Osteoblast (primary cell): ENCODE measurements around the gene DOK7. TPM values are rescaled to one million over a fixed set of nuclear protein-coding genes. Genes with fewer than 3 reads are reported as not detected.

Source experiments
- DNase-seq: peaks from one replicate; pipeline ENCODE4 v3.0.0; 2011; ENCODE audit warnings: low spot score, mixed read lengths; ENCODE audit not compliant: insufficient read length; ENCODE audit errors: missing footprints
- H2AFZ ChIP-seq: 2 replicates; pipeline ENCODE4 v1.6.0; 2011; ENCODE audit warnings: mild to moderate bottlenecking, low read length
- H3K27ac ChIP-seq: 2 replicates; pipeline ENCODE4 v1.5.1; 2011; ENCODE audit warnings: mild to moderate bottlenecking, low read depth, low read length, moderate library complexity
- H3K27me3 ChIP-seq: 2 replicates; pipeline ENCODE4 v1.6.0; 2012; ENCODE audit warnings: mild to moderate bottlenecking, control low read depth, inconsistent platforms, low read length, moderate library complexity; ENCODE audit not compliant: insufficient read depth
- H3K36me3 ChIP-seq: 2 replicates; pipeline ENCODE4 v1.5.1; 2011; ENCODE audit warnings: mild to moderate bottlenecking, low read length, control low read depth, moderate library complexity; ENCODE audit not compliant: insufficient read depth
- H3K4me1 ChIP-seq: 2 replicates; pipeline ENCODE4 v1.5.1; 2011; ENCODE audit warnings: mild to moderate bottlenecking, low read length, control low read depth, moderate library complexity; ENCODE audit not compliant: insufficient read depth
- H3K4me2 ChIP-seq: 2 replicates; pipeline ENCODE4 v1.6.0; 2011; ENCODE audit warnings: mild to moderate bottlenecking, low read length; ENCODE audit not compliant: insufficient read depth
- H3K4me3 ChIP-seq: fragments of 200-600 bp; sonication (generic); 3 replicates; pipeline ENCODE4 v1.5.1; 2012; ENCODE audit warnings: mild to moderate bottlenecking, low read length, inconsistent platforms; ENCODE audit not compliant: insufficient read depth
- H3K79me2 ChIP-seq: 2 replicates; pipeline ENCODE4 v1.6.0; 2012; ENCODE audit warnings: mild to moderate bottlenecking, low read length, control low read depth, inconsistent platforms; ENCODE audit not compliant: insufficient read depth
- H3K9me3 ChIP-seq: 2 replicates; pipeline ENCODE4 v1.5.1; 2011; ENCODE audit warnings: low read depth, low read length, control low read depth
- H4K20me1 ChIP-seq: 2 replicates; pipeline ENCODE4 v1.6.0; 2012; ENCODE audit warnings: mild to moderate bottlenecking, low read length, control low read depth; ENCODE audit not compliant: insufficient read depth
- total RNA-seq: library from RNA; depleted of rRNA; stranded (reverse); fragments of >200 nt; gene quantifications from 2 replicates; pipeline ENCODE4 v1.2.3, GENCODE V29; 2012
- TF ChIP-seq, protein P1 (sequence below): IDR thresholded peaks from 2 replicates; pipeline ENCODE4 v1.5.1; 2011; ENCODE audit warnings: mild to moderate bottlenecking, low read depth, low read length, moderate library complexity; ENCODE audit errors: extremely low read depth

DOK7 gene
- total RNA-seq, 1 donor = not detected

GRCh38 chr4:3440979-3441500 is 22.1 kb upstream of the DOK7 start:
- H3K4me3 ChIP-seq = no peak overlapping the region
- DNase-seq = peak; percentile 98
- H3K27ac ChIP-seq = no peak overlapping the region
- H3K27me3 ChIP-seq = no peaks in the 10 kb centered on the region
- H3K9me3 ChIP-seq = no peaks in the 10 kb centered on the region
- H4K20me1 ChIP-seq = no peaks in the 10 kb centered on the region
- H3K36me3 ChIP-seq = no peaks in the 10 kb centered on the region
- H3K4me1 ChIP-seq = peaks cover 9% of the 10 kb centered on the region
- H3K79me2 ChIP-seq = no peaks in the 10 kb centered on the region
- no peak overlapping the region for H3K4me2 ChIP-seq
- no peak overlapping the region for H2AFZ ChIP-seq
- TF ChIP-seq, protein P1, sequence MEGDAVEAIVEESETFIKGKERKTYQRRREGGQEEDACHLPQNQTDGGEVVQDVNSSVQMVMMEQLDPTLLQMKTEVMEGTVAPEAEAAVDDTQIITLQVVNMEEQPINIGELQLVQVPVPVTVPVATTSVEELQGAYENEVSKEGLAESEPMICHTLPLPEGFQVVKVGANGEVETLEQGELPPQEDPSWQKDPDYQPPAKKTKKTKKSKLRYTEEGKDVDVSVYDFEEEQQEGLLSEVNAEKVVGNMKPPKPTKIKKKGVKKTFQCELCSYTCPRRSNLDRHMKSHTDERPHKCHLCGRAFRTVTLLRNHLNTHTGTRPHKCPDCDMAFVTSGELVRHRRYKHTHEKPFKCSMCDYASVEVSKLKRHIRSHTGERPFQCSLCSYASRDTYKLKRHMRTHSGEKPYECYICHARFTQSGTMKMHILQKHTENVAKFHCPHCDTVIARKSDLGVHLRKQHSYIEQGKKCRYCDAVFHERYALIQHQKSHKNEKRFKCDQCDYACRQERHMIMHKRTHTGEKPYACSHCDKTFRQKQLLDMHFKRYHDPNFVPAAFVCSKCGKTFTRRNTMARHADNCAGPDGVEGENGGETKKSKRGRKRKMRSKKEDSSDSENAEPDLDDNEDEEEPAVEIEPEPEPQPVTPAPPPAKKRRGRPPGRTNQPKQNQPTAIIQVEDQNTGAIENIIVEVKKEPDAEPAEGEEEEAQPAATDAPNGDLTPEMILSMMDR = no peak

GRCh38 chr4:3441501-3442459 is 21.3 kb upstream of the DOK7 start, which contains the start of gene HGFAC:
HGFAC (plus strand) TSS chr4:3441968; CDS start chr4:3442002, 34 bp downstream.
- Histone ChIP-seq H3K27ac (no peak within 1 kb of the TSS), H3K4me3 (no peak within 1 kb of the TSS), H3K9me3 (no peaks in the 10 kb centered on the region), H3K27me3 (no peaks in the 10 kb centered on the region), H4K20me1 (no peaks in the 10 kb centered on the region), H3K4me2 (no peak within 1 kb of the TSS), H3K4me1 (peaks cover 7% of the 10 kb centered on the region), H2AFZ (no peak within 1 kb of the TSS), H3K79me2 (no peaks in the 10 kb centered on the region), H3K36me3 (no peaks in the 10 kb centered on the region)
- DNase-seq = peak; percentile 87
- TF ChIP-seq, protein P1 = no peak

DNA sequence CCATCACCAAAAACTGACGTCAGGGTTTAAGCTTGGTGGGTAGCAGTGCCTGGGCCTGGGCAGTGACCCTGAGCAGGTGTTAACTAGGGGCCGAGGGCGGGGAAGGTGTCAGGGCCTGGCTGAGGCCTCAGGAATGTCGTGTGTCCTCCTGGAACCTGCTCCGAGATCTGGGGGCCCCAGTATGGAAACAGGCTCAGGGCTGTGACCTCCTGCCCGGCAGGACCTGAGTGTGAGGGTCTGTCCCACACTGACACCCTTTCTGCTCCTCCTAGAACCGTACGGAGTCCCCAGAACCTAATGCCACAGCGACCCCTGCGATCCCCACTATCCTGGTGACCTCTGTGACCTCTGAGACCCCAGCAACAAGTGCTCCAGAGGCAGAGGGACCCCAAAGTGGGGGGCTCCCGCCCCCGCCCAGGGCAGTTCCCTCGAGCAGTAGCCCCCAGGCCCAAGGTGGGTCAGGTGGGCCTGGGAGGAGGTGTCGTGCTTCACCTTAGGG is 20.6 kb upstream of the DOK7 start:
- Histone ChIP-seq H3K4me3 (no peak overlapping the region), H2AFZ (no peak overlapping the region), H3K4me2 (no peak overlapping the region), H4K20me1 (no peaks in the 10 kb centered on the region), H3K9me3 (no peaks in the 10 kb centered on the region), H3K27ac (no peak overlapping the region), H3K4me1 (no peaks in the 10 kb centered on the region), H3K79me2 (no peaks in the 10 kb centered on the region), H3K36me3 (no peaks in the 10 kb centered on the region), H3K27me3 (no peaks in the 10 kb centered on the region)
- TF ChIP-seq, protein P1 = no peak
- DNase-seq = peak; percentile 80
